ENCODE measurements around the gene PALM2AKAP2. TPM values are rescaled to one million over a fixed set of nuclear protein-coding genes. Genes with fewer than 3 reads are reported as not detected.

PALM2AKAP2 gene
- total and polyA plus RNA-seq, 9 of the 15 experiments (the other 6 are each of a cell fraction or from before 2014, with no cell fraction given), result not detected

DNA sequence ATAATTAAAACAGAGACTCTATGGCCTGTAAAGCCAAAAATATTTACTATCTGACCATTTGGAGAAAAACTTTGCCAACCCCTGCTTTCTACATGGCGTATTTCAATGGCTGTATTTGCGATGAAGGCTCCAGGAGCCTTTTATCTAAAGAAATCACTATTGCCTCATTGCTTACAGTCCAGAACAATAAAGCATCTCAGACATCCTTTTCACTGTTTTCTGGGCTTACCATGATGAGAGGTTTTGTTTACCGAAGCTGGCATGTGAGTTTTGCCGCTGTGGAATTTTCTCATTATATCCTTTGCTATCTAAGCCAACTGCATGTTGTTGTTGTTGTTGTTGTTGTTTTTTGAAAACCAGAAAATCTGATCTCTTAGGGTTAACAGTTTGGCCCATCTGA, 13.9 kb downstream of the PALM2AKAP2 start:
- POLR2A ChIA-PET, result no interaction called here
- Histone ChIP-seq H3K9me1 (ENCODE audit: control insufficient read depth, insufficient read depth, low read length) (no peaks in the 10 kb centered on the region), H3K4me2 (ENCODE audit: insufficient read depth, low read length) (no peak overlapping the region), H3K4me1 (replicated peaks in 1 of 2; ENCODE audit: control insufficient read depth in 2 of 2, insufficient read depth in 2 of 2, low read length in 2 of 2) (no peaks in the 10 kb centered on the region), H3K9me3 (replicated peaks; ENCODE audit: control insufficient read depth, insufficient read depth, low read depth, low read length) (no peaks in the 10 kb centered on the region), H3K27ac (ENCODE audit: extremely low read depth, low read depth, low read length) (no peak overlapping the region), H4K20me1 (replicated peaks; ENCODE audit: control insufficient read depth, insufficient read depth, low read length) (no peaks in the 10 kb centered on the region), H3K79me2 (ENCODE audit: control insufficient read depth, insufficient read depth, low read length) (no peaks in the 10 kb centered on the region), H2AFZ (ENCODE audit: low read depth, low read length) (no peak overlapping the region), H3K36me3 (ENCODE audit: control insufficient read depth, insufficient read depth, low read length) (no peaks in the 10 kb centered on the region), H3K9ac (ENCODE audit: insufficient read depth in 1 of 2, low read depth in 2 of 2, low read length in 2 of 2) (no peak overlapping the region), H3K27me3 (ENCODE audit: control insufficient read depth in 2 of 2, insufficient read depth in 2 of 2, low read length in 2 of 2) (no peaks in the 10 kb centered on the region), H3K4me3 (no peak overlapping the region)
- intact Hi-C loops (cut with micrococcal nuclease) (loop anchor here (5.0 kb wide), 1 partner anchor 52 kb away; no protein-coding TSS in a partner anchor), in situ Hi-C loops (cut with MboI) (no loop called here)
- no peak for FAIRE-seq
- DNase-seq (ENCODE audit: extremely low read depth in 1 of 4, low spot score in 3 of 4), result no peak
- WGBS (ENCODE audit: insufficient coverage, low coverage, missing lambda C conversion rate), result 1% methylated on average over 4 of the region's 4 CpGs
- no peak for TF ChIP-seq CHD1 (IDR thresholded peaks at IDR 0.05; ENCODE audit: low read length)
- TF ChIP-seq ZNF778 (CRISPR knock-in tag; IDR thresholded peaks at IDR 0.05), result no peak
- no peak for TF ChIP-seq SNRNP70 (optimal IDR thresholded peaks at IDR 0.05; ENCODE audit: low read depth, low read length)
- ATAC-seq, result no peak
- CTCF ChIA-PET (ENCODE audit: low intra/inter-chr PET ratio), result no interaction called here
- BruUV-seq (replicated peaks), result no TSS peak

DNA sequence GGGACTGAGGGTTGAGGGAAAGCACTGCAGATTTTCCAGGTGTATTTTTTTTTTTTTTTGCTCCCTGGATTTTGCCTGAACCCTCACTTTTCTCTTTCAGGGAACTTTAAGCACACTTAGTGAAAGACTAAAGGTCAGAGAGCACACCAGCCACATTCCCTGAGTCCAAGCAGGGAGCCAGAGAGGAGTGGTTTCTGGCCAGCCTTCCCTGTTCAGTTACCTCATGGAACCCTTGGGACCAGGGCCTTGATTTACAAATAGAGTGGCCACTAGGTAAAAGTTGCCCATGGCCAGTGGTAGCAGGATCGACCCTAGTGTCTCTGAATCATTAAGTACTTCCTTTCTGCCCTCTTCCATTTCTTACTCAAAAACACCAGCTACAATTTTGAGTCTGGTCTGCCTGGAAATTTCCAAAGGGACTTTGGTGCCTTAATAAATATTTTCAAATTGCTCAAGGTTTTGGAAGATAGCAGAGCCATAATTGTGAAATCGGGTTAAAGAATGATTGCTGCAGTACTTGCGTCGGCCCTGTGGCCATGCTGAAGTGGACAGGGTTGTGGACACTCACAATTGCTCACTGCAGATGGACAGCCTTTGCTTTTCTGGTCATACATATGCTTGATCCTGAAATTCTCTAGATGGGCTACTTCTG, 14.5 kb downstream of the PALM2AKAP2 start:
- ChIA-PET CTCF (ENCODE audit: low intra/inter-chr PET ratio) (no interaction called here), POLR2A (no interaction called here)
- no peak for FAIRE-seq
- no peaks in the 10 kb centered on the region for H4K20me1 ChIP-seq (replicated peaks; ENCODE audit: control insufficient read depth, insufficient read depth, low read length)
- no peaks in the 10 kb centered on the region for H3K4me1 ChIP-seq (replicated peaks in 1 of 2; ENCODE audit: control insufficient read depth in 2 of 2, insufficient read depth in 2 of 2, low read length in 2 of 2)
- BruUV-seq (replicated peaks), result no TSS peak
- DNase-seq (ENCODE audit: extremely low read depth in 1 of 4, low spot score in 3 of 4), result no peak
- no peak overlapping the region for H3K4me3 ChIP-seq
- in situ Hi-C loops (cut with MboI) (no loop called here), intact Hi-C loops (cut with micrococcal nuclease) (loop anchor here (5.0 kb wide), 1 partner anchor 52 kb away; no protein-coding TSS in a partner anchor)
- H2AFZ ChIP-seq (ENCODE audit: low read depth, low read length), result no peak overlapping the region
- H3K9me1 ChIP-seq (ENCODE audit: control insufficient read depth, insufficient read depth, low read length), result no peaks in the 10 kb centered on the region
- 2% methylated on average over 4 of the region's 4 CpGs for WGBS (ENCODE audit: insufficient coverage, low coverage, missing lambda C conversion rate)
- H3K27ac ChIP-seq (ENCODE audit: extremely low read depth, low read depth, low read length), result no peak overlapping the region
- H3K9ac ChIP-seq (ENCODE audit: insufficient read depth in 1 of 2, low read depth in 2 of 2, low read length in 2 of 2), result no peak overlapping the region
- H3K36me3 ChIP-seq (ENCODE audit: control insufficient read depth, insufficient read depth, low read length), result no peaks in the 10 kb centered on the region
- ATAC-seq, result no peak
- no peaks in the 10 kb centered on the region for H3K27me3 ChIP-seq (ENCODE audit: control insufficient read depth in 2 of 2, insufficient read depth in 2 of 2, low read length in 2 of 2)
- H3K9me3 ChIP-seq (replicated peaks; ENCODE audit: control insufficient read depth, insufficient read depth, low read depth, low read length), result no peaks in the 10 kb centered on the region
- H3K79me2 ChIP-seq (ENCODE audit: control insufficient read depth, insufficient read depth, low read length), result no peaks in the 10 kb centered on the region
- H3K4me2 ChIP-seq (ENCODE audit: insufficient read depth, low read length), result no peak overlapping the region
- TF ChIP-seq ZNF197 (CRISPR knock-in tag; IDR thresholded peaks at IDR 0.05; ENCODE audit: low read depth) (no peak), BMI1 (IDR thresholded peaks at IDR 0.05; ENCODE audit: low read length) (no peak), JUND (IDR thresholded peaks at IDR 0.05; ENCODE audit: borderline replicate concordance, low read depth, low read length) (no peak), JUND (tag; IDR thresholded peaks at IDR 0.05; ENCODE audit: borderline replicate concordance, low read depth, low read length) (no peak), LARP7 (IDR thresholded peaks at IDR 0.05) (no peak), DMBX1 (CRISPR knock-in tag; IDR thresholded peaks at IDR 0.05; ENCODE audit: borderline replicate concordance) (no peak), ZNF431 (CRISPR knock-in tag; IDR thresholded peaks at IDR 0.05) (no peak), NR1H2 (CRISPR knock-in tag; IDR thresholded peaks at IDR 0.05) (no peak), ZNF408 (CRISPR knock-in tag; IDR thresholded peaks at IDR 0.05; ENCODE audit: low read depth) (no peak), ZNF239 (CRISPR knock-in tag; IDR thresholded peaks at IDR 0.05) (no peak)
- TF ChIP-seq, protein P1, sequence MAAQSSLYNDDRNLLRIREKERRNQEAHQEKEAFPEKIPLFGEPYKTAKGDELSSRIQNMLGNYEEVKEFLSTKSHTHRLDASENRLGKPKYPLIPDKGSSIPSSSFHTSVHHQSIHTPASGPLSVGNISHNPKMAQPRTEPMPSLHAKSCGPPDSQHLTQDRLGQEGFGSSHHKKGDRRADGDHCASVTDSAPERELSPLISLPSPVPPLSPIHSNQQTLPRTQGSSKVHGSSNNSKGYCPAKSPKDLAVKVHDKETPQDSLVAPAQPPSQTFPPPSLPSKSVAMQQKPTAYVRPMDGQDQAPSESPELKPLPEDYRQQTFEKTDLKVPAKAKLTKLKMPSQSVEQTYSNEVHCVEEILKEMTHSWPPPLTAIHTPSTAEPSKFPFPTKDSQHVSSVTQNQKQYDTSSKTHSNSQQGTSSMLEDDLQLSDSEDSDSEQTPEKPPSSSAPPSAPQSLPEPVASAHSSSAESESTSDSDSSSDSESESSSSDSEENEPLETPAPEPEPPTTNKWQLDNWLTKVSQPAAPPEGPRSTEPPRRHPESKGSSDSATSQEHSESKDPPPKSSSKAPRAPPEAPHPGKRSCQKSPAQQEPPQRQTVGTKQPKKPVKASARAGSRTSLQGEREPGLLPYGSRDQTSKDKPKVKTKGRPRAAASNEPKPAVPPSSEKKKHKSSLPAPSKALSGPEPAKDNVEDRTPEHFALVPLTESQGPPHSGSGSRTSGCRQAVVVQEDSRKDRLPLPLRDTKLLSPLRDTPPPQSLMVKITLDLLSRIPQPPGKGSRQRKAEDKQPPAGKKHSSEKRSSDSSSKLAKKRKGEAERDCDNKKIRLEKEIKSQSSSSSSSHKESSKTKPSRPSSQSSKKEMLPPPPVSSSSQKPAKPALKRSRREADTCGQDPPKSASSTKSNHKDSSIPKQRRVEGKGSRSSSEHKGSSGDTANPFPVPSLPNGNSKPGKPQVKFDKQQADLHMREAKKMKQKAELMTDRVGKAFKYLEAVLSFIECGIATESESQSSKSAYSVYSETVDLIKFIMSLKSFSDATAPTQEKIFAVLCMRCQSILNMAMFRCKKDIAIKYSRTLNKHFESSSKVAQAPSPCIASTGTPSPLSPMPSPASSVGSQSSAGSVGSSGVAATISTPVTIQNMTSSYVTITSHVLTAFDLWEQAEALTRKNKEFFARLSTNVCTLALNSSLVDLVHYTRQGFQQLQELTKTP (IDR thresholded peaks at IDR 0.05; ENCODE audit: low read depth in 1 of 2, partially characterized antibody in 2 of 2), result no peak

Measured in K562 (cell line).